KOPT-K1 (cell line): ENCODE results near the gene TNKS2.

Source experiments
- H3K27ac ChIP-seq: fragments of 200-600 bp; sonication (generic); 2 replicates; pipeline ENCODE4 v1.5.1; 2016; ENCODE audit warnings: antibody characterized with exemption, mild to moderate bottlenecking, low read depth, low read length; ENCODE audit not compliant: poor library complexity, severe bottlenecking
- H3K36me3 ChIP-seq: fragments of 200-600 bp; sonication (generic); 2 replicates; pipeline ENCODE4 v1.5.1; 2017; ENCODE audit warnings: antibody characterized with exemption, mild to moderate bottlenecking, low read length, moderate library complexity; ENCODE audit not compliant: insufficient read depth
- H3K9me3 ChIP-seq: fragments of 200-600 bp; sonication (generic); 2 replicates; pipeline ENCODE4 v1.5.1; 2017; ENCODE audit warnings: antibody characterized with exemption, low read length, mild to moderate bottlenecking; ENCODE audit not compliant: insufficient read depth, poor library complexity, severe bottlenecking

TNKS2 gene

DNA sequence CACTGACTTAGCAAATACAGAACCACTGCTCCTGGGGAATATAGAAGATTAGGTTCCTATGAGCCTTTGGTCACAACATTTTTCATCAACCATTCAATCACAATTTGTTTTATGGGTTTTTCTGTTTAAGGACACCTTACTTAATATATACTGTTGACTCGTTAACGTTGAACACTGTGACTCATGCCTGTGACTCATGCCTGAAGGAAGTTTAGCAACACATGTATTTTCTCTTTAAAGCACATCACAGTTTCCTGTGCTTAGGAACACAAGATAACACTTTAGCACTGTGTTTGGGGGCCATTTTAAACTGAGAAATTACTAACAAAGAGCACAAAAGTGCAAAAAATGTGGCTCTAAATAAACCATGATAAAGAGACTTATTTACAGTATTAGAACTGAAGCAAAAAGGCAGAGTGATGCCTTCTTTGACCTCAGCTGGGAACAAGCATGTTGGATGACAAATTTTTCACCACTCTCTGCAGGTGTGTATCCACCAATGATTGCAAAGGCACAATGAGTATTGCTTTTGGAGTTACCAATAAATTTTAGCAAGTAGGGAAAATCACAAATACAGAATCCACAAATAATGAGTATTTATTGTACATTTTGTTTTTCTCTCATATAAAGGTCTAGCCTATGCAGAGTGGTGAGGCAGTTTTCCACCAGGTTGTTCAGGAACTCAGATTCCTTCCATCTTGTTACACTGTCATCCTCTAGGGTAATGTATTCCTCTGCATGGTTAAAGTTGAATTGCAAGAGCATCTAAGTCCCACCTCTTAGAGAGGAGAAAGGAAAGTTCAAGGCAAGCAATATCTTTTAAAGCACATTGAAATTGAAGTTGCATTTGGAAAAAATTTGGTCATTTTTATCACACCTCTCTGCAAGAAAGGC lies 103.8 kb downstream of the TNKS2 start:
- no peaks in the 10 kb centered on the region for H3K36me3 ChIP-seq
- H3K27ac ChIP-seq = no peak overlapping the region
- H3K9me3 ChIP-seq = no peaks in the 10 kb centered on the region

DNA sequence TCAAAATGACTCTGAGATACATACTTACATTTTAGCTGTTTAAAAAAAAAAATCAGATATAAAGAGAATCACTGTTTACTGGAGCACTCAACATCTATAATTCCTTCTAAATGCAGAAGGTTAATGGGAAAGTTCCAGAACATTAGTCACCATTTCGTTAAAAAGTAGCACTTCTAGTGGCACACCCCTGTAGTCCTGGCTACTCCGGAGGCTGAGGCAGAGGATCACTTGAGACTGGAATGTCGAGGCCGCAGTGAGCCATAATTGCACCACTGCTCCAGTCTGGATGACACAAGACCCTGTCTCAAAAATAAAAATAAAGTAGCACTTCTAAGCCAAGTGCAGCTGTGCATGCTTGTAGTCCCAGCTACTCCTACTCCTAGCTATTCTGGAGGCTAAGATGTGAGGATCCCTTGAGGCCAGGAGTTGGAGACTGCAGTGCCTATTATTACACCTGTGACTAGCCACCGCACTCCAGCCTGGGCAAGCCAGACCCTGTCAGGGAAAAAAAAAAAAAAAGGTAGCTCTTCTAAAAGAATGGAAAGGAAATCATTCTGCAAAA lies 108.9 kb downstream of the TNKS2 start:
- H3K36me3 ChIP-seq = no peaks in the 10 kb centered on the region
- no peak overlapping the region for H3K27ac ChIP-seq
- no peaks in the 10 kb centered on the region for H3K9me3 ChIP-seq

DNA sequence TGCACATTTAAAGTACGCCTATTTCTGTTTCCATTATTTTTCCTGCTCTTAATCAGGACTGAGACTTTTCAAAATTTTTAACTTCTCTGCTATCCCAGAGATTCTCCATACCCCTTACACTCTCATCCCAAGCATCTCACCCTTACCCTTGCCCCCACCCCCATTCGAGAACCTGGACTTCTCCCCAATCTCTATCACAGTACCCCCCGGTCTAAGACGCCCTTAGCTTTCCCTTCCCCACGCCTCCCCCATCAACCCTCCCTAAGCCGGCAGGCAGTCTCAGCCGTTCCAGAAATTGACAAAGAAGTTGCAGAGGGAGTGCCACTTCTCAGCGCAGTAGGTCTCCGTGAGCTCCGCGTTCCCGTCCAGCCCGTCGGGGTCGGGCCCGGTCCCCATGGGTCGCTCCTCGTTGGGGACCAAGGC lies 109.7 kb downstream of the TNKS2 start:
- Histone ChIP-seq H3K36me3 (no peaks in the 10 kb centered on the region), H3K27ac (peak overlapping the region; percentile 38), H3K9me3 (no peaks in the 10 kb centered on the region)

DNA sequence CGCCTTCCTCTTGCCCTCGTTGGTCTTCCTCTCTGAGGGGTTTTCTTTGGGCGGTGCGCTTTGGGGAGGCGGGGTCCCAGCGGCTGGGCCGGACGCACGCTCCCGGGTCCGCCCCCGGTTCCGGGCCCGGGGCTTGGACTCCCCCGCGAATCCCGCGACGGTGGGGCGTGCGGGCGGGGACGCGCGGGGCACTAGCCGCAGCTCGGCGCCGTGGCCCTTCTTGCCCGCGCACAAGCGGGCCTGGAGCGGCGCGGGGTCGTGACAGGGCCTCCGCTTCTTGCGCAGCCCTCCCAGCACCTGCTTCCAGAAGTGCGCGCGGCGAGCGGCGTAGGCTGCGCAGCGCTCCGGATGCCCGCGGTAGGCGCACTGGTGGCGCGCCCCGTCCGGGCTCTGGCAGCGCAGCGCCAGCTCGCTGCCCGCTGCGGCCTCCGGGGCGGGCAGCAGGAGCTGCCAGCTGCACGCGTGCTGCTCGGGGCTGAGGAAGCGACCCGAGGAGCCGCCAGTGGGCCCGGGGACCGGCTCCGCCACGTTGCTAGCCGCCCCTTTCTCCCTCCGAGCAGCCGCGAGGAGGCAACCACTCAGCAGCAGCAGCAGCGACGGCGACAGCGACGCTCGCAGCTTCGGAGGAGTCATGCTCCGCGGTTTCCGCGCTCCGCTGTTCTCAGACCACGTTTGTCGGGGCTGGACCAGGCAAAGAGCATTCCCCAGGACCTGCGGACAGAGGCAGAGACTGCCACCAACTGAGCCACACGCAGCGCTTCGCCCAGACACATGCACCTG lies 110.3 kb downstream of the TNKS2 start:
- Histone ChIP-seq H3K9me3 (no peaks in the 10 kb centered on the region), H3K36me3 (no peaks in the 10 kb centered on the region), H3K27ac (peak overlapping the region; percentile 38)

DNA sequence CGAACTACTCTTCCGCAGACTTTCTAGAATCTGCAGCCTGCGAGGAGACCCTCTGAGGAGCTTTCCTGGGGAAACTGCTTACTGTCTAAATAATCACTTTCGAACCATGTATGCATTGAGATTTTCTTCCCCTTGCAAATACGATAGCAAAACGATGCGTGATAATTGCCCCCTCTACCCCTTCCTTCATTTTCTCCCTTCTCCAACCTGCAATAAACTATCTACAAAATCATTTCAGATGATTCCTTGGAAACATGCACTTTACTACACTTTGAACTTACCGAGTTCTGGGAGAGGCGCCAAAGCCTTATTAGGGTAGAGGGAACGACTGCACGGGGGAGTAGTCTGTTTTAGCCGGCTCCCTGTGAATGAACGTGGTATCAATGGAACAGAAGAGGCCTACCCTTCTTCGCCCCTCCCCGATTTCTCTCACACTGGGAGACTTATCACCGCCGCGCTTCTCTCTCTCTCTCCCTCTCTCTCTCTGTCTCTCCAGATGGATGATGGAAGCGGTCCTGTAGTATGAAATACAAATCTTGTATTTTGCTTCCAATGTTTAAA lies 111.0 kb downstream of the TNKS2 start, which contains the start of gene FGFBP3:
Gene FGFBP3 (minus strand): TSS at position 370 of the 561 bp plus-strand sequence. CDS start 517 bp downstream, outside the sequence.
- Histone ChIP-seq H3K36me3 (no peaks in the 10 kb centered on the region), H3K27ac (peak within 1 kb of the TSS; percentile 38), H3K9me3 (no peaks in the 10 kb centered on the region)

DNA sequence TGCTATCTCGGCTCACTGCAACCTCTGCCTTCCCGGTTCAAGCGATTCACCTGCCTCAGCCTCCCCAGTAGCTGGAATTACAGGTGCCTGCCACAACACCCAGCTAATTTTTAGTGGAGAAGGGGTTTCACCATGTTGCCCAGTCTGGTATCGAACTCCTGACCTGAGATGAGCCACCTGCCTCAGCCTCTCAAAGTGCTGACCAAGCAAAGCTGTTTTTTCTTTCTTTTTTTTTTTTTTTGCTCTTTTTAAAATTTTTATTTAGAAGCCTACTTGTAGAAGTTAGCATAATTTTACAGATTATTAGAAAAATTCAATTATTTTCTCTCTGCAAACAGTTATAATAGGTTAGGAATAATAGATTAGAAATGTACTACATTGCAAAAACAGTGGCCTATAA lies 112.2 kb downstream of the TNKS2 start:
- no peaks in the 10 kb centered on the region for H3K9me3 ChIP-seq
- H3K36me3 ChIP-seq = no peaks in the 10 kb centered on the region
- no peak overlapping the region for H3K27ac ChIP-seq
